WTC11 (cell line): ENCODE measurements around the gene SLAMF1.

Experiments used
- CREM ChIP-seq: sonication (generic); formaldehyde crosslinking; IDR thresholded peaks from 2 replicates; pipeline ENCODE4 v1.8.1; 2022; ENCODE audit warnings: mild to moderate bottlenecking, missing genetic modification reagents, moderate library complexity
- EMX1 ChIP-seq: fragments of 250-450 bp; sonication (Bioruptor Pico); IDR thresholded peaks from 2 replicates; pipeline ENCODE4 v1.8.0; 2021; ENCODE audit warnings: mild to moderate bottlenecking
- JUN ChIP-seq: sonication (generic); formaldehyde crosslinking; IDR thresholded peaks from 2 replicates; pipeline ENCODE4 v1.8.0; 2023; ENCODE audit warnings: mild to moderate bottlenecking, missing genetic modification reagents
- SMAD3 ChIP-seq: sonication (generic); formaldehyde crosslinking; IDR thresholded peaks from 2 replicates; pipeline ENCODE4 v1.8.0; 2022; ENCODE audit warnings: missing genetic modification reagents, mild to moderate bottlenecking, borderline replicate concordance
- TCF7 ChIP-seq: sonication (generic); formaldehyde crosslinking; IDR thresholded peaks from 2 replicates; pipeline ENCODE4 v1.8.0; 2022; ENCODE audit warnings: mild to moderate bottlenecking, low read depth, missing genetic modification reagents, moderate library complexity
- TF ChIP-seq, protein P1 (sequence below): sonication (generic); formaldehyde crosslinking; IDR thresholded peaks from 2 replicates; pipeline ENCODE4 v1.8.0; 2022; ENCODE audit warnings: mild to moderate bottlenecking, missing genetic modification reagents
- TF ChIP-seq, protein P2 (sequence below): sonication (generic); formaldehyde crosslinking; IDR thresholded peaks from 2 replicates; pipeline ENCODE4 v1.8.1; 2022; ENCODE audit warnings: mild to moderate bottlenecking, missing genetic modification reagents, moderate library complexity, borderline replicate concordance
- TF ChIP-seq, protein P3 (sequence below): sonication (generic); formaldehyde crosslinking; IDR thresholded peaks from 2 replicates; pipeline ENCODE4 v1.8.0; 2022; ENCODE audit warnings: missing genetic modification reagents
- TF ChIP-seq, protein P4 (sequence below): fragments of 200-600 bp; IDR thresholded peaks from 2 replicates; pipeline ENCODE4 v1.8.0; 2022; ENCODE audit warnings: antibody characterized with exemption
- TF ChIP-seq, protein P5 (sequence below): sonication (generic); formaldehyde crosslinking; IDR thresholded peaks from 2 replicates; pipeline ENCODE4 v1.8.1; 2023; ENCODE audit warnings: mild to moderate bottlenecking, missing genetic modification reagents
- TF ChIP-seq, protein P6 (sequence below): sonication (generic); formaldehyde crosslinking; IDR thresholded peaks from 2 replicates; pipeline ENCODE4 v1.8.0; 2022; ENCODE audit warnings: mild to moderate bottlenecking, missing genetic modification reagents
- TF ChIP-seq, protein P7 (sequence below): sonication (generic); formaldehyde crosslinking; IDR thresholded peaks from 2 replicates; pipeline ENCODE4 v1.8.1; 2022; ENCODE audit warnings: low read depth, missing genetic modification reagents, borderline replicate concordance

DNA sequence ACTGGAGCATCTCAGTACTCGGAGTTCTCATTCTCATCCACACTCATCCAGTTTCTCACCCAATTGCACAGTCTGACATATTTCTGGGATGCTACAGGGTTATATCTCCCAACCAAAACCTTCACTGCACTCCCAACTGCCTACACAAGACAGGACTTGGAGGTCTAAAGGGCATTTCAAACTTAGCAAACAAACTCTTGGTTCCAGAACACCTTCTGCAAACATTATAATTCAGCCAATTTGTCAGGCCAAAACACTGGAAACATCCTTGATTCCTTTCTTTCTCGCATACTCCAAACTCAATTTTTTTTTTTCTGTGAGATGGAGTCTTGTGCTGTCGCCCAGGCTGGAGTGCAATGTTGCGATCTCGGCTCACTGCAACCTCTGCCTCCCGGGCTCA lies 7.9 kb downstream of the SLAMF1 start:
- no peak for TF ChIP-seq EMX1
- TF ChIP-seq, protein P1, sequence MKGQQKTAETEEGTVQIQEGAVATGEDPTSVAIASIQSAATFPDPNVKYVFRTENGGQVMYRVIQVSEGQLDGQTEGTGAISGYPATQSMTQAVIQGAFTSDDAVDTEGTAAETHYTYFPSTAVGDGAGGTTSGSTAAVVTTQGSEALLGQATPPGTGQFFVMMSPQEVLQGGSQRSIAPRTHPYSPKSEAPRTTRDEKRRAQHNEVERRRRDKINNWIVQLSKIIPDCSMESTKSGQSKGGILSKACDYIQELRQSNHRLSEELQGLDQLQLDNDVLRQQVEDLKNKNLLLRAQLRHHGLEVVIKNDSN (CRISPR knock-in tag) = no peak
- TF ChIP-seq, protein P2, sequence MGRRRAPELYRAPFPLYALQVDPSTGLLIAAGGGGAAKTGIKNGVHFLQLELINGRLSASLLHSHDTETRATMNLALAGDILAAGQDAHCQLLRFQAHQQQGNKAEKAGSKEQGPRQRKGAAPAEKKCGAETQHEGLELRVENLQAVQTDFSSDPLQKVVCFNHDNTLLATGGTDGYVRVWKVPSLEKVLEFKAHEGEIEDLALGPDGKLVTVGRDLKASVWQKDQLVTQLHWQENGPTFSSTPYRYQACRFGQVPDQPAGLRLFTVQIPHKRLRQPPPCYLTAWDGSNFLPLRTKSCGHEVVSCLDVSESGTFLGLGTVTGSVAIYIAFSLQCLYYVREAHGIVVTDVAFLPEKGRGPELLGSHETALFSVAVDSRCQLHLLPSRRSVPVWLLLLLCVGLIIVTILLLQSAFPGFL (CRISPR knock-in tag) = no peak
- TF ChIP-seq, protein P3, sequence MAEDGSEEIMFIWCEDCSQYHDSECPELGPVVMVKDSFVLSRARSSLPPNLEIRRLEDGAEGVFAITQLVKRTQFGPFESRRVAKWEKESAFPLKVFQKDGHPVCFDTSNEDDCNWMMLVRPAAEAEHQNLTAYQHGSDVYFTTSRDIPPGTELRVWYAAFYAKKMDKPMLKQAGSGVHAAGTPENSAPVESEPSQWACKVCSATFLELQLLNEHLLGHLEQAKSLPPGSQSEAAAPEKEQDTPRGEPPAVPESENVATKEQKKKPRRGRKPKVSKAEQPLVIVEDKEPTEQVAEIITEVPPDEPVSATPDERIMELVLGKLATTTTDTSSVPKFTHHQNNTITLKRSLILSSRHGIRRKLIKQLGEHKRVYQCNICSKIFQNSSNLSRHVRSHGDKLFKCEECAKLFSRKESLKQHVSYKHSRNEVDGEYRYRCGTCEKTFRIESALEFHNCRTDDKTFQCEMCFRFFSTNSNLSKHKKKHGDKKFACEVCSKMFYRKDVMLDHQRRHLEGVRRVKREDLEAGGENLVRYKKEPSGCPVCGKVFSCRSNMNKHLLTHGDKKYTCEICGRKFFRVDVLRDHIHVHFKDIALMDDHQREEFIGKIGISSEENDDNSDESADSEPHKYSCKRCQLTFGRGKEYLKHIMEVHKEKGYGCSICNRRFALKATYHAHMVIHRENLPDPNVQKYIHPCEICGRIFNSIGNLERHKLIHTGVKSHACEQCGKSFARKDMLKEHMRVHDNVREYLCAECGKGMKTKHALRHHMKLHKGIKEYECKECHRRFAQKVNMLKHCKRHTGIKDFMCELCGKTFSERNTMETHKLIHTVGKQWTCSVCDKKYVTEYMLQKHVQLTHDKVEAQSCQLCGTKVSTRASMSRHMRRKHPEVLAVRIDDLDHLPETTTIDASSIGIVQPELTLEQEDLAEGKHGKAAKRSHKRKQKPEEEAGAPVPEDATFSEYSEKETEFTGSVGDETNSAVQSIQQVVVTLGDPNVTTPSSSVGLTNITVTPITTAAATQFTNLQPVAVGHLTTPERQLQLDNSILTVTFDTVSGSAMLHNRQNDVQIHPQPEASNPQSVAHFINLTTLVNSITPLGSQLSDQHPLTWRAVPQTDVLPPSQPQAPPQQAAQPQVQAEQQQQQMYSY = no peak
- TF ChIP-seq, protein P4, sequence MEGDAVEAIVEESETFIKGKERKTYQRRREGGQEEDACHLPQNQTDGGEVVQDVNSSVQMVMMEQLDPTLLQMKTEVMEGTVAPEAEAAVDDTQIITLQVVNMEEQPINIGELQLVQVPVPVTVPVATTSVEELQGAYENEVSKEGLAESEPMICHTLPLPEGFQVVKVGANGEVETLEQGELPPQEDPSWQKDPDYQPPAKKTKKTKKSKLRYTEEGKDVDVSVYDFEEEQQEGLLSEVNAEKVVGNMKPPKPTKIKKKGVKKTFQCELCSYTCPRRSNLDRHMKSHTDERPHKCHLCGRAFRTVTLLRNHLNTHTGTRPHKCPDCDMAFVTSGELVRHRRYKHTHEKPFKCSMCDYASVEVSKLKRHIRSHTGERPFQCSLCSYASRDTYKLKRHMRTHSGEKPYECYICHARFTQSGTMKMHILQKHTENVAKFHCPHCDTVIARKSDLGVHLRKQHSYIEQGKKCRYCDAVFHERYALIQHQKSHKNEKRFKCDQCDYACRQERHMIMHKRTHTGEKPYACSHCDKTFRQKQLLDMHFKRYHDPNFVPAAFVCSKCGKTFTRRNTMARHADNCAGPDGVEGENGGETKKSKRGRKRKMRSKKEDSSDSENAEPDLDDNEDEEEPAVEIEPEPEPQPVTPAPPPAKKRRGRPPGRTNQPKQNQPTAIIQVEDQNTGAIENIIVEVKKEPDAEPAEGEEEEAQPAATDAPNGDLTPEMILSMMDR = no peak
- TF ChIP-seq JUN = no peak
- TF ChIP-seq, protein P5, sequence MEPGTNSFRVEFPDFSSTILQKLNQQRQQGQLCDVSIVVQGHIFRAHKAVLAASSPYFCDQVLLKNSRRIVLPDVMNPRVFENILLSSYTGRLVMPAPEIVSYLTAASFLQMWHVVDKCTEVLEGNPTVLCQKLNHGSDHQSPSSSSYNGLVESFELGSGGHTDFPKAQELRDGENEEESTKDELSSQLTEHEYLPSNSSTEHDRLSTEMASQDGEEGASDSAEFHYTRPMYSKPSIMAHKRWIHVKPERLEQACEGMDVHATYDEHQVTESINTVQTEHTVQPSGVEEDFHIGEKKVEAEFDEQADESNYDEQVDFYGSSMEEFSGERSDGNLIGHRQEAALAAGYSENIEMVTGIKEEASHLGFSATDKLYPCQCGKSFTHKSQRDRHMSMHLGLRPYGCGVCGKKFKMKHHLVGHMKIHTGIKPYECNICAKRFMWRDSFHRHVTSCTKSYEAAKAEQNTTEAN (CRISPR knock-in tag) = no peak
- TF ChIP-seq SMAD3 (CRISPR knock-in tag) = no peak
- TF ChIP-seq CREM (CRISPR knock-in tag) = no peak
- TF ChIP-seq, protein P6, sequence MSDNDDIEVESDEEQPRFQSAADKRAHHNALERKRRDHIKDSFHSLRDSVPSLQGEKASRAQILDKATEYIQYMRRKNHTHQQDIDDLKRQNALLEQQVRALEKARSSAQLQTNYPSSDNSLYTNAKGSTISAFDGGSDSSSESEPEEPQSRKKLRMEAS = no peak
- TF ChIP-seq, protein P7, sequence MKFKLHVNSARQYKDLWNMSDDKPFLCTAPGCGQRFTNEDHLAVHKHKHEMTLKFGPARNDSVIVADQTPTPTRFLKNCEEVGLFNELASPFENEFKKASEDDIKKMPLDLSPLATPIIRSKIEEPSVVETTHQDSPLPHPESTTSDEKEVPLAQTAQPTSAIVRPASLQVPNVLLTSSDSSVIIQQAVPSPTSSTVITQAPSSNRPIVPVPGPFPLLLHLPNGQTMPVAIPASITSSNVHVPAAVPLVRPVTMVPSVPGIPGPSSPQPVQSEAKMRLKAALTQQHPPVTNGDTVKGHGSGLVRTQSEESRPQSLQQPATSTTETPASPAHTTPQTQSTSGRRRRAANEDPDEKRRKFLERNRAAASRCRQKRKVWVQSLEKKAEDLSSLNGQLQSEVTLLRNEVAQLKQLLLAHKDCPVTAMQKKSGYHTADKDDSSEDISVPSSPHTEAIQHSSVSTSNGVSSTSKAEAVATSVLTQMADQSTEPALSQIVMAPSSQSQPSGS (CRISPR knock-in tag) = no peak
- TF ChIP-seq TCF7 (CRISPR knock-in tag) = no peak
